ENCODE results near the gene FLYWCH1. TPM values are rescaled to one million over a fixed set of nuclear protein-coding genes. Genes with fewer than 3 reads are reported as not detected.
A peak's percentile ranks its signal among the peaks of the same experiment; 100 is the strongest.

FLYWCH1 gene
- total and polyA plus RNA-seq, 9 of the 15 experiments (the other 6 are each of a cell fraction or from before 2014, with no cell fraction given) = 0.18 to 33.6 (median 11.3) TPM

DNA sequence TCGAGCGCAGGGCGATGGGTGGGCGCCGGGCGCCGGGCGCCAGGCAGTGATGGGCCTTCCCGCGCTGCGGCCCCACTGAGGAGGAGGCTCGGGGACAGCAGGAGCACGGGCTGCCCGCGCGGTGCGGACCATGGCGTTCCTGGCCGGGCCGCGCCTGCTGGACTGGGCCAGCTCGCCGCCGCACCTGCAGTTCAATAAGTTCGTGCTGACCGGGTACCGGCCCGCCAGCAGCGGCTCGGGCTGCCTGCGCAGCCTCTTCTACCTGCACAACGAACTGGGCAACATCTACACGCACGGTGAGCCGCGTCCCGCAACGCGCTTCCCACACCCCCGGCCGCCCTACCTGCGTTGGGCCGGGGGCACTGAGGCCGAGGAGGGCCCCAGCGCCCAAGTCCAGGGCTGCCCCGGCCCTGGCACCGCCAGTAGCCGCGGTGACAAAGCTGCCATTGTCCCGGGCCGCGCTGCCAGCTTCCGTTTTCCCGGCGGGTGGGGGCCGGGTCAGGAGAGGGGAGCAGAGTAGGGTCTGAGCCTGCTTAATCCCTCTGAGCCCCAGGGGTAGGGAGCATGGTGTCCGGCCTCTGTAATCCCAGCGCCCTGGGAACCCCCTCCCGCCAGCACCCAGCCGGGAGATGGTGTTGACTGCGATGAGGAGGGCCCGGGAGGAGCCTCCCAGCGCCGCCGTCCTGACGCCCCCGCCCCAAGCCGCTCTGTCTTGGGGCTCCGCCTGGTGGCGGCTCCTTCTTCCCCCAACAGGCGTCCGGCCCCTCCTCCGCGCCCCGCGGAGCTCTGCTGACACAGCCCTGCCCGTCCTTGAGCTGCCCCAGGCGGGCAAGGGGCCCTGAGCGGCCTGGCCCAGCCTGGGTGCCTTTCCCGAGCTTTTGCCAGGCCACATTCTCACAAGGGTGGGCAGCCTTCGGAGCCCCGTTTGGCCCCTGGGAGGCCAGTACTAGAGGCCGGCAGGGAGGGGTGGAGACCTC lies 58.1 kb downstream of the FLYWCH1 start (continued):
- TF ChIP-seq, protein P1, sequence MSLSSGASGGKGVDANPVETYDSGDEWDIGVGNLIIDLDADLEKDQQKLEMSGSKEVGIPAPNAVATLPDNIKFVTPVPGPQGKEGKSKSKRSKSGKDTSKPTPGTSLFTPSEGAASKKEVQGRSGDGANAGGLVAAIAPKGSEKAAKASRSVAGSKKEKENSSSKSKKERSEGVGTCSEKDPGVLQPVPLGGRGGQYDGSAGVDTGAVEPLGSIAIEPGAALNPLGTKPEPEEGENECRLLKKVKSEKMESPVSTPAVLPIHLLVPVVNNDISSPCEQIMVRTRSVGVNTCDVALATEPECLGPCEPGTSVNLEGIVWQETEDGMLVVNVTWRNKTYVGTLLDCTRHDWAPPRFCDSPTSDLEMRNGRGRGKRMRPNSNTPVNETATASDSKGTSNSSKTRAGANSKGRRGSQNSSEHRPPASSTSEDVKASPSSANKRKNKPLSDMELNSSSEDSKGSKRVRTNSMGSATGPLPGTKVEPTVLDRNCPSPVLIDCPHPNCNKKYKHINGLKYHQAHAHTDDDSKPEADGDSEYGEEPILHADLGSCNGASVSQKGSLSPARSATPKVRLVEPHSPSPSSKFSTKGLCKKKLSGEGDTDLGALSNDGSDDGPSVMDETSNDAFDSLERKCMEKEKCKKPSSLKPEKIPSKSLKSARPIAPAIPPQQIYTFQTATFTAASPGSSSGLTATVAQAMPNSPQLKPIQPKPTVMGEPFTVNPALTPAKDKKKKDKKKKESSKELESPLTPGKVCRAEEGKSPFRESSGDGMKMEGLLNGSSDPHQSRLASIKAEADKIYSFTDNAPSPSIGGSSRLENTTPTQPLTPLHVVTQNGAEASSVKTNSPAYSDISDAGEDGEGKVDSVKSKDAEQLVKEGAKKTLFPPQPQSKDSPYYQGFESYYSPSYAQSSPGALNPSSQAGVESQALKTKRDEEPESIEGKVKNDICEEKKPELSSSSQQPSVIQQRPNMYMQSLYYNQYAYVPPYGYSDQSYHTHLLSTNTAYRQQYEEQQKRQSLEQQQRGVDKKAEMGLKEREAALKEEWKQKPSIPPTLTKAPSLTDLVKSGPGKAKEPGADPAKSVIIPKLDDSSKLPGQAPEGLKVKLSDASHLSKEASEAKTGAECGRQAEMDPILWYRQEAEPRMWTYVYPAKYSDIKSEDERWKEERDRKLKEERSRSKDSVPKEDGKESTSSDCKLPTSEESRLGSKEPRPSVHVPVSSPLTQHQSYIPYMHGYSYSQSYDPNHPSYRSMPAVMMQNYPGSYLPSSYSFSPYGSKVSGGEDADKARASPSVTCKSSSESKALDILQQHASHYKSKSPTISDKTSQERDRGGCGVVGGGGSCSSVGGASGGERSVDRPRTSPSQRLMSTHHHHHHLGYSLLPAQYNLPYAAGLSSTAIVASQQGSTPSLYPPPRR (CRISPR knock-in tag; IDR thresholded peaks at IDR 0.05; ENCODE audit: borderline replicate concordance) = no peak
- TF ChIP-seq, protein P2, sequence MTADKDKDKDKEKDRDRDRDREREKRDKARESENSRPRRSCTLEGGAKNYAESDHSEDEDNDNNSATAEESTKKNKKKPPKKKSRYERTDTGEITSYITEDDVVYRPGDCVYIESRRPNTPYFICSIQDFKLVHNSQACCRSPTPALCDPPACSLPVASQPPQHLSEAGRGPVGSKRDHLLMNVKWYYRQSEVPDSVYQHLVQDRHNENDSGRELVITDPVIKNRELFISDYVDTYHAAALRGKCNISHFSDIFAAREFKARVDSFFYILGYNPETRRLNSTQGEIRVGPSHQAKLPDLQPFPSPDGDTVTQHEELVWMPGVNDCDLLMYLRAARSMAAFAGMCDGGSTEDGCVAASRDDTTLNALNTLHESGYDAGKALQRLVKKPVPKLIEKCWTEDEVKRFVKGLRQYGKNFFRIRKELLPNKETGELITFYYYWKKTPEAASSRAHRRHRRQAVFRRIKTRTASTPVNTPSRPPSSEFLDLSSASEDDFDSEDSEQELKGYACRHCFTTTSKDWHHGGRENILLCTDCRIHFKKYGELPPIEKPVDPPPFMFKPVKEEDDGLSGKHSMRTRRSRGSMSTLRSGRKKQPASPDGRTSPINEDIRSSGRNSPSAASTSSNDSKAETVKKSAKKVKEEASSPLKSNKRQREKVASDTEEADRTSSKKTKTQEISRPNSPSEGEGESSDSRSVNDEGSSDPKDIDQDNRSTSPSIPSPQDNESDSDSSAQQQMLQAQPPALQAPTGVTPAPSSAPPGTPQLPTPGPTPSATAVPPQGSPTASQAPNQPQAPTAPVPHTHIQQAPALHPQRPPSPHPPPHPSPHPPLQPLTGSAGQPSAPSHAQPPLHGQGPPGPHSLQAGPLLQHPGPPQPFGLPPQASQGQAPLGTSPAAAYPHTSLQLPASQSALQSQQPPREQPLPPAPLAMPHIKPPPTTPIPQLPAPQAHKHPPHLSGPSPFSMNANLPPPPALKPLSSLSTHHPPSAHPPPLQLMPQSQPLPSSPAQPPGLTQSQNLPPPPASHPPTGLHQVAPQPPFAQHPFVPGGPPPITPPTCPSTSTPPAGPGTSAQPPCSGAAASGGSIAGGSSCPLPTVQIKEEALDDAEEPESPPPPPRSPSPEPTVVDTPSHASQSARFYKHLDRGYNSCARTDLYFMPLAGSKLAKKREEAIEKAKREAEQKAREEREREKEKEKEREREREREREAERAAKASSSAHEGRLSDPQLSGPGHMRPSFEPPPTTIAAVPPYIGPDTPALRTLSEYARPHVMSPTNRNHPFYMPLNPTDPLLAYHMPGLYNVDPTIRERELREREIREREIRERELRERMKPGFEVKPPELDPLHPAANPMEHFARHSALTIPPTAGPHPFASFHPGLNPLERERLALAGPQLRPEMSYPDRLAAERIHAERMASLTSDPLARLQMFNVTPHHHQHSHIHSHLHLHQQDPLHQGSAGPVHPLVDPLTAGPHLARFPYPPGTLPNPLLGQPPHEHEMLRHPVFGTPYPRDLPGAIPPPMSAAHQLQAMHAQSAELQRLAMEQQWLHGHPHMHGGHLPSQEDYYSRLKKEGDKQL (CRISPR knock-in tag; IDR thresholded peaks at IDR 0.05; ENCODE audit: borderline replicate concordance) = 0 out of 2 replicates have a peak, but pooled peaks have one; percentile 69
- TF ChIP-seq NRF1 (conservative IDR thresholded peaks at IDR 0.05 in 1 of 2, IDR thresholded peaks at IDR 0.05 in 1 of 2) = peak; percentile 56 to 68
- TF ChIP-seq YY1 (IDR thresholded peaks at IDR 0.05; ENCODE audit: borderline replicate concordance in 1 of 3, control insufficient read depth in 1 of 3, extremely low read depth in 1 of 3, insufficient read depth in 3 of 3, insufficient read length in 1 of 3, insufficient replicate concordance in 2 of 3, low read depth in 1 of 3, low read length in 2 of 3) = peak in 1 of 3 experiments; percentile 52
- TF ChIP-seq FOXM1 (IDR thresholded peaks at IDR 0.05; ENCODE audit: low read depth) = no peak
- TF ChIP-seq FOXM1 (CRISPR knock-in tag; IDR thresholded peaks at IDR 0.05; ENCODE audit: low read depth) = 0 out of 2 replicates have a peak, but pooled peaks have one; percentile 21
- no peak for TF ChIP-seq ADNP (tag; IDR thresholded peaks at IDR 0.05)
- TF ChIP-seq SNRNP70 (optimal IDR thresholded peaks at IDR 0.05; ENCODE audit: low read depth, low read length) = peak; percentile 67
- peak; percentile 4 for TF ChIP-seq RBBP5 (IDR thresholded peaks at IDR 0.05; ENCODE audit: borderline replicate concordance, insufficient read depth, low read length, poor library complexity, severe bottlenecking)
- TF ChIP-seq, protein P3, sequence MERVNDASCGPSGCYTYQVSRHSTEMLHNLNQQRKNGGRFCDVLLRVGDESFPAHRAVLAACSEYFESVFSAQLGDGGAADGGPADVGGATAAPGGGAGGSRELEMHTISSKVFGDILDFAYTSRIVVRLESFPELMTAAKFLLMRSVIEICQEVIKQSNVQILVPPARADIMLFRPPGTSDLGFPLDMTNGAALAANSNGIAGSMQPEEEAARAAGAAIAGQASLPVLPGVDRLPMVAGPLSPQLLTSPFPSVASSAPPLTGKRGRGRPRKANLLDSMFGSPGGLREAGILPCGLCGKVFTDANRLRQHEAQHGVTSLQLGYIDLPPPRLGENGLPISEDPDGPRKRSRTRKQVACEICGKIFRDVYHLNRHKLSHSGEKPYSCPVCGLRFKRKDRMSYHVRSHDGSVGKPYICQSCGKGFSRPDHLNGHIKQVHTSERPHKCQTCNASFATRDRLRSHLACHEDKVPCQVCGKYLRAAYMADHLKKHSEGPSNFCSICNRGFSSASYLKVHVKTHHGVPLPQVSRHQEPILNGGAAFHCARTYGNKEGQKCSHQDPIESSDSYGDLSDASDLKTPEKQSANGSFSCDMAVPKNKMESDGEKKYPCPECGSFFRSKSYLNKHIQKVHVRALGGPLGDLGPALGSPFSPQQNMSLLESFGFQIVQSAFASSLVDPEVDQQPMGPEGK (CRISPR knock-in tag; IDR thresholded peaks at IDR 0.05; ENCODE audit: borderline replicate concordance) = no peak
- TF ChIP-seq NFRKB (IDR thresholded peaks at IDR 0.05; ENCODE audit: low read depth) = no peak

All from K562 (cell line).